Caco-2 (cell line): Measurements from ENCODE around the gene MRPL11. TPM values are rescaled to one million over a fixed set of nuclear protein-coding genes. Genes with fewer than 3 reads are reported as not detected.
A peak's percentile ranks its signal among the peaks of the same experiment; 100 is the strongest.

Experiments used
- BruUV-seq: library from RNA; stranded (reverse); fragments of 400-500 nt; replicated peaks from 2 replicates; lab custom pipeline; 2021; lab: Mats Ljungman, UMichigan
- CTCF ChIA-PET: fragments of 300-600 bp; sonication (Branson Sonifier 250); formaldehyde crosslinking; loops from one replicate; lab custom pipeline; 2022; ENCODE audit warnings: antibody characterized with exemption; lab: Charles Lee
- POLR2A ChIA-PET: fragments of 300-600 bp; sonication (Branson Sonifier 250); formaldehyde crosslinking; loops from one replicate; lab custom pipeline; 2022; ENCODE audit warnings: antibody characterized with exemption; lab: Charles Lee
- DNase-seq, 2 experiments: peaks; one replicate each; pipeline versions ENCODE4 v3.0.0 to v3.0.0-alpha.2; 2020 to 2022
- H3K27me3 ChIP-seq: replicated peaks from 2 replicates; pipeline ENCODE4 v1.6.0; 2011; ENCODE audit warnings: low read length; ENCODE audit not compliant: control insufficient read depth, insufficient read depth
- H3K36me3 ChIP-seq: 2 replicates; pipeline ENCODE4 v1.5.1; 2011; ENCODE audit warnings: low read length; ENCODE audit not compliant: control insufficient read depth, insufficient read depth
- H3K4me1 ChIP-seq: fragments of 250-450 bp; sonication (Bioruptor Pico); 2 replicates; pipeline ENCODE4 v1.5.1; 2020; ENCODE audit warnings: mild to moderate bottlenecking
- H3K4me3 ChIP-seq: 2 replicates; pipeline ENCODE4 v1.5.1; 2011; ENCODE audit warnings: low read depth, mild to moderate bottlenecking, control low read depth, low read length
- H3K9me3 ChIP-seq: fragments of 250-450 bp; sonication (Bioruptor Pico); 2 replicates; pipeline ENCODE4 v1.5.1; 2020; ENCODE audit warnings: mild to moderate bottlenecking, moderate library complexity
- H3K27ac Mint-ChIP-seq: one replicate; pipeline ENCODE4 v1.8.0; 2022; ENCODE audit warnings: mixed read lengths; ENCODE audit not compliant: unreplicated experiment
- H3K27me3 Mint-ChIP-seq: one replicate; pipeline ENCODE4 v1.8.0; 2022; ENCODE audit warnings: mixed read lengths; ENCODE audit not compliant: insufficient read depth, unreplicated experiment
- H3K36me3 Mint-ChIP-seq: one replicate; pipeline ENCODE4 v1.8.0; 2022; ENCODE audit warnings: mild to moderate bottlenecking, mixed read lengths; ENCODE audit not compliant: insufficient read depth, unreplicated experiment
- H3K4me1 Mint-ChIP-seq: one replicate; pipeline ENCODE4 v1.8.0; 2022; ENCODE audit warnings: low read depth, mixed read lengths; ENCODE audit not compliant: unreplicated experiment
- H3K4me3 Mint-ChIP-seq: one replicate; pipeline ENCODE4 v1.8.0; 2022; ENCODE audit warnings: mild to moderate bottlenecking, moderate library complexity, mixed read lengths; ENCODE audit not compliant: unreplicated experiment
- H3K9me3 Mint-ChIP-seq: one replicate; pipeline ENCODE4 v1.8.0; 2022; ENCODE audit warnings: mixed read lengths; ENCODE audit not compliant: unreplicated experiment
- CTCF ChIP-seq, 2 experiments: fragments of 200-600 bp in 1 of 2; IDR thresholded peaks; 1 replicate in 1 of 2; 2 replicates in 1 of 2; pipeline versions ENCODE4 v1.5.1 to v1.8.0; 2011 to 2022; ENCODE audit warnings: antibody characterized with exemption in 1 of 2, control low read depth in 1 of 2, inconsistent platforms in 1 of 2, low read depth in 1 of 2, low read length in 1 of 2, mild to moderate bottlenecking in 1 of 2, moderate library complexity in 1 of 2; ENCODE audit not compliant: insufficient read depth in 1 of 2, severe bottlenecking in 1 of 2, unreplicated experiment in 1 of 2
- intact Hi-C: fragments of 100-400 bp; cut with micrococcal nuclease; formaldehyde crosslinking; loops from one replicate; pipeline ENCODE4 v1.10.0; 2022; ENCODE audit not compliant: unreplicated experiment
- total RNA-seq: library from RNA; stranded (reverse); gene quantifications from 2 replicates; pipeline ENCODE4 v1.2.3, GENCODE V29; 2022

Gene MRPL11
- total RNA-seq, 1 experiment from 2014 or later: 206 TPM

DNA sequence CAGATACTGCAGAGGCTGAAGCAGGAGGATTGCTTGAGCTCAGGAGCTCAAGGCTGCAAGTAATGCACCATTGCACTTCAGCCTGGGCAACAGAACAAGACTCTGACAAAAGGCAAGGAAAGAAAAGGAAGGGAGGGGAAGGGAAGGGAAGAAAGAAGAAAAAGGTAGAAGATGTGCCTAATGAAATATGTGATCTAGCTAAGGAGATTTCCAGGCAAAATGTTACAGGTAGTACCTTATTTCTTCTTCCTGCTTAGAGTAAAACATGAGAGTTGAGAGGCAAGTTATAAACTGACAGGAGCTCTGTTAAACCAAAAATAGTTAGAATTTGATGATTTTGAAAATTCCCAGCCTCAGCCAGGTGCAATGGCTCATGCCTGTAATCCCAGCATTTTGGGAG is 23.4 kb upstream of the MRPL11 start:
- intact Hi-C loops: no loop called here
- ChIA-PET CTCF (interaction anchor here (0.9 kb wide), 1 partner anchor 23 kb away, joined by 4 read pairs; the partner anchor contains the start of gene MRPL11), POLR2A (no interaction called here)
- H3K27ac Mint-ChIP-seq: no peak overlapping the region
- no peak for TF ChIP-seq CTCF (IDR thresholded peaks at IDR 0.05; ENCODE audit: insufficient read depth in 1 of 2, low read depth in 1 of 2, low read length in 1 of 2, severe bottlenecking in 1 of 2, unreplicated experiment in 1 of 2)
- peaks cover 6% of the 10 kb centered on the region for H3K36me3 Mint-ChIP-seq
- no peak for DNase-seq
- no peak overlapping the region for H3K4me3 ChIP-seq
- no peaks in the 10 kb centered on the region for H3K27me3 Mint-ChIP-seq
- peaks cover 4% of the 10 kb centered on the region; the same call in 1 of the 2 replicates for H3K9me3 ChIP-seq
- H3K27me3 ChIP-seq: no peaks in the 10 kb centered on the region
- BruUV-seq: no TSS peak
- no peak overlapping the region for H3K4me3 Mint-ChIP-seq
- H3K9me3 Mint-ChIP-seq: peaks cover 17% of the 10 kb centered on the region
- no peaks in the 10 kb centered on the region for H3K36me3 ChIP-seq
- peaks cover 24% of the 10 kb centered on the region for H3K4me1 Mint-ChIP-seq
- H3K4me1 ChIP-seq: peaks cover 22% of the 10 kb centered on the region

DNA sequence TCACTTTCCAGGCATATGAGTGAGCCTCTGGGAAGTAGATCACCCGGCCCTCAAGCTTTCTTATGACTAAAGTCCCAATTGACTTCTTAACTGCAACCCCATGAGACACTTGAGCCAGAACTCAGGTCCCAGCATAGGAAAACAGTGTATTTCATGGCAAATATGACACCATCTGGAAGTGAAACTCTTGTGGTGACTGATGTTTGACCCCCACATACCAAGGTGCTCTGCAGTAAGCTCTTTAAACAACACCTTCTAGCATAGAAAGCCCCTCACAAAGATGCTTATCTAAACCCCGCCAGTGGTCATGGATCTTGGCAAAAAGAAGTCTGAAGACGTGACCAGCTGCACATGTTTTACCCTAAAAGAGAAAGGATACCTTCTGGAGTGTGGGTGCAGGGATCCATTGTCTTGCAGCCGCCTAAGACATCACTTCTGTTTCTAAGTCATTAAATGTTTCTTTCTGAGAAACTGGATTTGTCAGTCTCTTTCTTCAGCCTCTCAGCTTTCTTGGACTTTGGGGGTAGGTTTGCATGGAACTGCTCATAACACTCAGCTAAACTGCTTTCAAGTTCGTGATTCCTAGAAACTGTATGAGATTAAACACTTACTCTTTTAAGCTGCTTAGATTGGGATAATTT is 20.6 kb upstream of the MRPL11 start:
- no peaks in the 10 kb centered on the region for H3K27me3 Mint-ChIP-seq
- no peak for TF ChIP-seq CTCF (IDR thresholded peaks at IDR 0.05; ENCODE audit: insufficient read depth in 1 of 2, low read depth in 1 of 2, low read length in 1 of 2, severe bottlenecking in 1 of 2, unreplicated experiment in 1 of 2)
- H3K36me3 Mint-ChIP-seq: no peaks in the 10 kb centered on the region
- no peak overlapping the region for H3K27ac Mint-ChIP-seq
- Histone ChIP-seq H3K4me3 (no peak overlapping the region), H3K27me3 (no peaks in the 10 kb centered on the region), H3K36me3 (no peaks in the 10 kb centered on the region), H3K9me3 (peaks cover 4% of the 10 kb centered on the region; the same call in 1 of the 2 replicates), H3K4me1 (peaks cover 19% of the 10 kb centered on the region)
- intact Hi-C loops: loop anchor here (2.0 kb wide), 1 partner anchor 20 kb away; the partner anchor contains the start of gene MRPL11
- H3K9me3 Mint-ChIP-seq: peaks cover 17% of the 10 kb centered on the region
- H3K4me3 Mint-ChIP-seq: no peak overlapping the region
- no TSS peak for BruUV-seq
- H3K4me1 Mint-ChIP-seq: peaks cover 22% of the 10 kb centered on the region
- CTCF ChIA-PET: interaction anchor here (1.8 kb wide), 1 partner anchor 20 kb away, joined by 10 read pairs; the partner anchor contains the start of gene MRPL11
- DNase-seq: peak in 1 of 2 experiments; percentile 39
- POLR2A ChIA-PET: interaction anchor here (0.8 to 2.3 kb wide), 3 partner anchors 21 to 218 kb away, joined by 3 to 8 read pairs (median 3); partner anchors contain the start of genes DPP3, RBM4 and RBM4B

DNA sequence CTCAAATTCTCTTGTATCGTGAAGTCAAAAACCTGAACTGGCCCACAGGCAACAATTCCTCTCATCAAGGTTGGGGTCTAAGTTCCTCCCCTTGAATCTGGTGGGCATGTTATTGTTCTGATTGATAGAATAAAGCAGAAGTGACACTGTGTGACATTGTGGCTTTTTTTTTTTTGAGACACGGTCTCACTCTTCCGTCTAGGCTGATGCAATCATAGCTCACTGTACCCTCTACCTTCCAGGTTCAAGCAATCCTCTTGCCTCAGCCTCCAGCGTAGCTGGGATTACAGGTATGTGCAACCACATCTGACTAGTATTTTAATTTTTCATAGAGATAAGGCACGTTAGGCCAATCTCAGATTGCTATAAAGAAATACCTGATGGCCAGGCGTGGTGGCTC is 19.2 kb upstream of the MRPL11 start:
- no peak overlapping the region for H3K27ac Mint-ChIP-seq
- no peaks in the 10 kb centered on the region for H3K36me3 ChIP-seq
- TF ChIP-seq CTCF (IDR thresholded peaks at IDR 0.05; ENCODE audit: insufficient read depth in 1 of 2, low read depth in 1 of 2, low read length in 1 of 2, severe bottlenecking in 1 of 2, unreplicated experiment in 1 of 2): no peak

More for the DNA sequence above, 19.2 kb upstream of the MRPL11 start:
- Mint-ChIP-seq H3K4me1 (peaks cover 22% of the 10 kb centered on the region), H3K4me3 (no peak overlapping the region), H3K9me3 (peaks cover 8% of the 10 kb centered on the region), H3K36me3 (no peaks in the 10 kb centered on the region), H3K27me3 (no peaks in the 10 kb centered on the region)
- BruUV-seq: no TSS peak
- intact Hi-C loops: loop anchor here (2.0 kb wide), 1 partner anchor 19 kb away; the partner anchor contains the start of gene MRPL11
- H3K4me1 ChIP-seq: peaks cover 24% of the 10 kb centered on the region
- peaks cover 2% of the 10 kb centered on the region; the same call in 1 of the 2 replicates for H3K9me3 ChIP-seq
- ChIA-PET CTCF (no interaction called here), POLR2A (interaction anchor here (0.6 to 2.3 kb wide), 4 partner anchors 22 to 180 kb away, joined by 3 to 8 read pairs (median 3); partner anchors contain the start of gene DPP3)
- no peak overlapping the region for H3K4me3 ChIP-seq
- no peak for DNase-seq
- no peaks in the 10 kb centered on the region for H3K27me3 ChIP-seq
